ENCODE data around the gene PNMA6A.
"Not testable (repeated sequence)": the region's sequence is repeated elsewhere in the genome, so short reads cannot be mapped to it uniquely, and the experiment has no call there.

PNMA6A gene

DNA sequence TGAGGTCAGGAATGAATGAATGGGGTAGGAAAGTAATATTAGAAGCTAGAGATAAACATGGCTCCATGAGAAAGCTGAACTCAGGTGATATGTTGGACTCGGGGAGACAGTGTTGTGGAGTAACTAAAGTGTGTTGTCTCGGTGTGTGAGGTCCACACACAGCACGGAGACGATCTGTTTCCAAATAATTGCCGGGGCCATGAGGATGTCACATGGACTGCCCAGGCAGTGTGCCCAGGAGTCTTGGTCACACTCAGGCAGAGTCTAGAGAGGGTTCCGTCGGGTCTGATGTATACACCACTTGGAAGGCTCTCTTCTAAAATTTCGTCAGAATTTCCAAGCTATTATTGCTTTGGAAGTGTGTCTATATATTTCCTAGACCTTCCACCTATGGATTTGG, 48.0 kb downstream of the PNMA6A start:
- H3K9me3 ChIP-seq (ENCODE audit: control insufficient read depth, low read length); H3K27me3 ChIP-seq (ENCODE audit: control insufficient read depth, insufficient read depth, low read length); H3K4me2 ChIP-seq (ENCODE audit: low read length); H2AFZ ChIP-seq; H3K4me3 ChIP-seq (ENCODE audit: low read depth, low read length); H3K4me1 ChIP-seq; H3K9ac ChIP-seq; H3K79me2 ChIP-seq; H3K36me3 ChIP-seq (ENCODE audit: control insufficient read depth, insufficient read depth, low read length); H3K27ac ChIP-seq: not testable (repeated sequence)

DNA sequence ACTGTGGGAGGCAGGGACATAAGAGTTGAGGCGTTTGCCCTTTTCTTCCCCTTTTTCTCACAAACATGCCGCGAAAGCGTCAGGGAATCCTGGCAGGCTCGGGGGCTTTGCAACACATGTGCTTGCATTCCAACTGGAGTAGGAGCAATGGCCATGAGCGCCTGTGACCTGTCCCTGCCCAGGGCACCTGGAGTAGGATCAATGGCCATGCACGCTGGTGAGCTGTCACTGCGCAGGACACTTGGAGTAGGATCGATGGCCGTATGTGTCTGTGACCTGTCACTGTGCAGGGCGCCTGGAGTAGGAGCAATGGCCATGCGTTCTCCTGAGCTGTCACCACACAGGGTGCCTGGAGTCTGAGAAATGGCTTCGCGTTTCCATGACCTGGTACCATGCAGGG, 51.2 kb downstream of the PNMA6A start:
- not testable (repeated sequence) for H3K4me2 ChIP-seq (ENCODE audit: low read length); H3K9me3 ChIP-seq (ENCODE audit: control insufficient read depth, low read length); H3K4me3 ChIP-seq (ENCODE audit: low read depth, low read length); H3K79me2 ChIP-seq; H2AFZ ChIP-seq; H3K36me3 ChIP-seq (ENCODE audit: control insufficient read depth, insufficient read depth, low read length); H3K4me1 ChIP-seq; H3K27me3 ChIP-seq (ENCODE audit: control insufficient read depth, insufficient read depth, low read length); H3K9ac ChIP-seq; H3K27ac ChIP-seq
